SK-N-SH treated with all-trans-retinoic acid at 6 μM for 48 hours (cell line): Measurements from ENCODE around the gene CABP4.

ENCODE experiments used
- ARNTL ChIP-seq: fragments of 450-650 bp; formaldehyde crosslinking; IDR thresholded peaks from 2 replicates; pipeline ENCODE4 v1.5.0; 2020; ENCODE audit warnings: low read depth, mild to moderate bottlenecking, moderate library complexity, borderline replicate concordance
- BACH2 ChIP-seq: fragments of 250-450 bp; sonication (Bioruptor Pico); IDR thresholded peaks from 2 replicates; pipeline ENCODE4 v1.9.0; 2021; ENCODE audit warnings: mild to moderate bottlenecking, borderline replicate concordance
- OSR1 ChIP-seq: fragments of 250-450 bp; sonication (Bioruptor Pico); IDR thresholded peaks from 2 replicates; pipeline ENCODE4 v1.8.0; 2022; ENCODE audit warnings: moderate library complexity, mild to moderate bottlenecking, inconsistent platforms
- PATZ1 ChIP-seq: fragments of 250-450 bp; sonication (Bioruptor Pico); IDR thresholded peaks from 2 replicates; pipeline ENCODE4 v1.8.0; 2020; ENCODE audit warnings: mild to moderate bottlenecking, moderate library complexity, borderline replicate concordance
- POU6F1 ChIP-seq: fragments of 250-450 bp; sonication (Bioruptor Pico); IDR thresholded peaks from 2 replicates; pipeline ENCODE4 v1.8.0; 2021; ENCODE audit warnings: low read depth, mild to moderate bottlenecking, moderate library complexity, borderline replicate concordance
- RARB ChIP-seq: fragments of 250-450 bp; sonication (Bioruptor Pico); IDR thresholded peaks from 2 replicates; pipeline ENCODE4 v1.8.0; 2021; ENCODE audit warnings: mild to moderate bottlenecking, moderate library complexity
- SNAI2 ChIP-seq: fragments of 250-450 bp; sonication (Bioruptor Pico); IDR thresholded peaks from 2 replicates; pipeline ENCODE4 v1.5.0; 2020; ENCODE audit warnings: mild to moderate bottlenecking, moderate library complexity
- TCF4 ChIP-seq: fragments of 250-450 bp; sonication (Bioruptor Pico); IDR thresholded peaks from 2 replicates; pipeline ENCODE4 v1.8.0; 2021; ENCODE audit warnings: mild to moderate bottlenecking, moderate library complexity, borderline replicate concordance
- ZC3H10 ChIP-seq: fragments of 250-450 bp; sonication (Bioruptor Pico); IDR thresholded peaks from 2 replicates; pipeline ENCODE4 v1.5.1; 2021; ENCODE audit warnings: mild to moderate bottlenecking, moderate library complexity
- ZFP3 ChIP-seq: fragments of 250-450 bp; sonication (Bioruptor Pico); IDR thresholded peaks from 2 replicates; pipeline ENCODE4 v1.5.0; 2020; ENCODE audit warnings: mild to moderate bottlenecking, moderate library complexity
- ZFP30 ChIP-seq: fragments of 450-650 bp; formaldehyde crosslinking; IDR thresholded peaks from 2 replicates; pipeline ENCODE4 v1.5.0; 2022; ENCODE audit warnings: mild to moderate bottlenecking, moderate library complexity
- ZNF565 ChIP-seq: fragments of 450-650 bp; formaldehyde crosslinking; conservative IDR thresholded peaks from 2 replicates; pipeline ENCODE4 v1.5.0; 2020; ENCODE audit warnings: low read depth, mild to moderate bottlenecking, moderate library complexity
- ZNF70 ChIP-seq: fragments of 450-650 bp; formaldehyde crosslinking; IDR thresholded peaks from 2 replicates; pipeline ENCODE4 v1.5.0; 2020; ENCODE audit warnings: mild to moderate bottlenecking, moderate library complexity
- ZNF8 ChIP-seq: fragments of 450-650 bp; formaldehyde crosslinking; IDR thresholded peaks from 2 replicates; pipeline ENCODE4 v1.5.0; 2020; ENCODE audit warnings: mild to moderate bottlenecking, moderate library complexity

- TF ChIP-seq SNAI2 (CRISPR knock-in tag), result no peak
- TF ChIP-seq ZC3H10, result no peak
- TF ChIP-seq RARB (CRISPR knock-in tag), result no peak
- TF ChIP-seq PATZ1, result no peak
- no peak for TF ChIP-seq ZNF565
- no peak for TF ChIP-seq ZFP30 (CRISPR knock-in tag)
- TF ChIP-seq POU6F1, result no peak
- TF ChIP-seq OSR1 (CRISPR knock-in tag), result no peak
- TF ChIP-seq BACH2, result no peak
- no peak for TF ChIP-seq ARNTL (CRISPR knock-in tag)
- TF ChIP-seq TCF4 (CRISPR knock-in tag), result no peak
- TF ChIP-seq ZNF70 (CRISPR knock-in tag), result no peak
- TF ChIP-seq ZNF8 (CRISPR knock-in tag), result no peak
- TF ChIP-seq ZFP3 (CRISPR knock-in tag), result no peak
Measured at GRCh38 chr11:67435031-67435726, 20.0 kb upstream of the CABP4 start.
